IMR-90 (cell line): ENCODE measurements around the gene PSENEN. TPM values are rescaled to one million over a fixed set of nuclear protein-coding genes. Genes with fewer than 3 reads are reported as not detected.

Experiments used
- ATAC-seq: fragments of 200-7000 bp; cut with Tn5 transposase; 2 replicates; pipeline ENCODE4 v1.9.1; 2020; ENCODE audit warnings: low read depth, mild to moderate bottlenecking, moderate library complexity
- BruUV-seq: library from RNA; stranded (reverse); fragments of 400-500 nt; replicated peaks from 2 replicates; lab custom pipeline; 2021; lab: Mats Ljungman, UMichigan
- CTCF ChIA-PET: fragments of 300-600 bp; formaldehyde crosslinking; extraction: SDS; loops from one replicate; lab custom pipeline; 2021; ENCODE audit warnings: antibody characterized with exemption; lab: Yijun Ruan, JAX
- POLR2A ChIA-PET: fragments of 300-600 bp; sonication (Branson Sonifier 250); formaldehyde crosslinking; loops from one replicate; lab custom pipeline; 2022; ENCODE audit warnings: antibody characterized with exemption; ENCODE audit not compliant: unreplicated experiment; lab: Charles Lee
- DNase-seq: peaks from one replicate; pipeline ENCODE4 v3.0.0; 2013
- H2AFZ ChIP-seq: replicated peaks from 2 replicates; pipeline ENCODE3; 2013; ENCODE audit warnings: low read length, mild to moderate bottlenecking; ENCODE audit not compliant: poor library complexity
- H2AK5ac ChIP-seq: 2 replicates; pipeline ENCODE4 v1.6.1; 2013; ENCODE audit warnings: low read depth, low read length, inconsistent platforms
- H2AK9ac ChIP-seq: replicated peaks from 2 replicates; pipeline ENCODE3; 2013; ENCODE audit warnings: mild to moderate bottlenecking, low read depth, low read length, moderate library complexity; ENCODE audit not compliant: poor library complexity
- H2BK120ac ChIP-seq: 2 replicates; pipeline ENCODE4 v1.6.1; 2013; ENCODE audit warnings: low read depth, low read length, inconsistent platforms
- H2BK15ac ChIP-seq: 3 replicates; pipeline ENCODE4 v1.6.1; 2013; ENCODE audit warnings: low read depth, low read length, inconsistent platforms
- H2BK20ac ChIP-seq: 2 replicates; pipeline ENCODE4 v1.6.1; 2013; ENCODE audit warnings: low read depth, mild to moderate bottlenecking, inconsistent platforms, low read length, moderate library complexity
- H2BK5ac ChIP-seq: 2 replicates; pipeline ENCODE4 v1.6.1; 2013; ENCODE audit warnings: mild to moderate bottlenecking, low read depth, low read length, inconsistent platforms; ENCODE audit not compliant: poor library complexity, severe bottlenecking
- H3K14ac ChIP-seq: replicated peaks from 2 replicates; pipeline ENCODE4 v1.6.1; 2013; ENCODE audit warnings: low read depth, low read length, inconsistent platforms
- H3K18ac ChIP-seq: 2 replicates; pipeline ENCODE4 v1.6.1; 2013; ENCODE audit warnings: low read depth, low read length, control low read depth
- H3K23ac ChIP-seq: 2 replicates; pipeline ENCODE4 v1.6.1; 2013; ENCODE audit warnings: low read depth, low read length, inconsistent platforms
- H3K27ac ChIP-seq: 2 replicates; pipeline ENCODE4 v1.5.1; 2013; ENCODE audit warnings: mild to moderate bottlenecking, control low read depth, low read length; ENCODE audit not compliant: insufficient read depth
- H3K27me3 ChIP-seq: 2 replicates; pipeline ENCODE4 v1.6.1; 2013; ENCODE audit warnings: low read length; ENCODE audit not compliant: control insufficient read depth, insufficient read depth
- H3K36me3 ChIP-seq: 2 replicates; pipeline ENCODE4 v1.6.1; 2013; ENCODE audit warnings: low read length, mixed read lengths; ENCODE audit not compliant: control insufficient read depth, insufficient read depth
- H3K4ac ChIP-seq: 2 replicates; pipeline ENCODE4 v1.6.1; 2013; ENCODE audit warnings: low read depth, low read length, inconsistent platforms
- H3K4me1 ChIP-seq: 2 replicates; pipeline ENCODE4 v1.6.1; 2013; ENCODE audit warnings: low read length, mixed read lengths; ENCODE audit not compliant: control insufficient read depth, insufficient read depth
- H3K4me2 ChIP-seq: 2 replicates; pipeline ENCODE4 v1.6.1; 2013; ENCODE audit warnings: low read depth, mild to moderate bottlenecking, control low read depth, low read length, moderate library complexity
- H3K4me3 ChIP-seq: 2 replicates; pipeline ENCODE4 v1.5.1; 2013; ENCODE audit warnings: low read depth, mild to moderate bottlenecking, control low read depth, low read length, moderate library complexity; ENCODE audit not compliant: insufficient read depth
- H3K56ac ChIP-seq: 2 replicates; pipeline ENCODE4 v1.6.1; 2013; ENCODE audit warnings: low read length, inconsistent platforms; ENCODE audit not compliant: insufficient read depth; ENCODE audit errors: extremely low read depth
- H3K79me1 ChIP-seq, 2 experiments: 2 replicates each; pipeline ENCODE4 v1.6.1; 2013; ENCODE audit warnings: low read length in 2 of 2, inconsistent platforms in 1 of 2, low read depth in 1 of 2
- H3K9ac ChIP-seq: 2 replicates; pipeline ENCODE4 v1.6.1; 2013; ENCODE audit warnings: low read depth, low read length, control low read depth
- H3K9me1 ChIP-seq: 2 replicates; pipeline ENCODE4 v1.6.1; 2013; ENCODE audit warnings: low read length, inconsistent platforms; ENCODE audit not compliant: insufficient read depth
- H3K9me3 ChIP-seq: 2 replicates; pipeline ENCODE4 v1.6.1; 2013; ENCODE audit warnings: low read length; ENCODE audit not compliant: control insufficient read depth, insufficient read depth
- H4K20me1 ChIP-seq: 2 replicates; pipeline ENCODE4 v1.6.1; 2013; ENCODE audit warnings: low read length, inconsistent platforms; ENCODE audit not compliant: insufficient read depth
- H4K5ac ChIP-seq: 2 replicates; pipeline ENCODE4 v1.6.1; 2013; ENCODE audit warnings: mild to moderate bottlenecking, low read depth, low read length, control low read depth
- H4K8ac ChIP-seq, 2 experiments: 2 replicates each; pipeline ENCODE4 v1.6.1; 2013; ENCODE audit warnings: low read depth in 2 of 2, low read length in 2 of 2, control low read depth in 1 of 2, inconsistent platforms in 1 of 2
- H4K91ac ChIP-seq: 2 replicates; pipeline ENCODE4 v1.6.1; 2013; ENCODE audit warnings: low read depth, low read length, inconsistent platforms; ENCODE audit not compliant: insufficient read depth
- CEBPB ChIP-seq: IDR thresholded peaks from 2 replicates; pipeline ENCODE4 v1.6.1; 2012; ENCODE audit warnings: low read depth, low read length, improper control_type of control experiment
- CHD1 ChIP-seq: IDR thresholded peaks from 2 replicates; pipeline ENCODE4 v1.6.1; 2012; ENCODE audit warnings: low read depth, low read length, improper control_type of control experiment
- ELK1 ChIP-seq: fragments of 150-350 bp; IDR thresholded peaks from 2 replicates; pipeline ENCODE4 v1.6.1; 2016; ENCODE audit warnings: low read depth, mild to moderate bottlenecking, low read length, moderate library complexity, borderline replicate concordance
- FOS ChIP-seq: fragments of 150-350 bp; IDR thresholded peaks from 2 replicates; pipeline ENCODE4 v1.6.1; 2016; ENCODE audit warnings: low read depth, low read length
- MAFK ChIP-seq: IDR thresholded peaks from 2 replicates; pipeline ENCODE4 v1.6.1; 2012; ENCODE audit warnings: low read depth, low read length, improper control_type of control experiment
- MAZ ChIP-seq: IDR thresholded peaks from 2 replicates; pipeline ENCODE4 v1.6.1; 2012; ENCODE audit warnings: low read depth, mild to moderate bottlenecking, low read length, improper control_type of control experiment, moderate library complexity, borderline replicate concordance
- POLR2A ChIP-seq: IDR thresholded peaks from 2 replicates; pipeline ENCODE4 v1.6.1; 2012; ENCODE audit warnings: mild to moderate bottlenecking, low read depth, low read length
- RCOR1 ChIP-seq: IDR thresholded peaks from 2 replicates; pipeline ENCODE4 v1.6.1; 2012; ENCODE audit warnings: mild to moderate bottlenecking, low read length, improper control_type of control experiment; ENCODE audit not compliant: insufficient replicate concordance
- RFX5 ChIP-seq: IDR thresholded peaks from 2 replicates; pipeline ENCODE4 v1.8.0; 2012; ENCODE audit warnings: low read depth, mild to moderate bottlenecking, low read length, moderate library complexity
- SMC3 ChIP-seq: fragments of 150-350 bp; IDR thresholded peaks from 2 replicates; pipeline ENCODE4 v1.6.1; 2016; ENCODE audit warnings: low read depth, mild to moderate bottlenecking, antibody characterized with exemption, low read length, moderate library complexity
- USF2 ChIP-seq: fragments of 150-350 bp; IDR thresholded peaks from 2 replicates; pipeline ENCODE4 v1.6.1; 2017; ENCODE audit warnings: mild to moderate bottlenecking, antibody characterized with exemption, low read length, low read depth
- WGBS, 2 experiments: methylation state at CpG; one replicate each; pipeline versions ENCODE4 v1.1.5 to v1.1.7; 2013; ENCODE audit warnings: missing lambda C conversion rate in 2 of 2; ENCODE audit not compliant: insufficient read length in 1 of 2; ENCODE audit errors: extremely low coverage in 2 of 2; 5-methylcytosine and 5-hydroxymethylcytosine counted together
- dilution Hi-C: fragments of 300-500 bp; cut with HindIII; formaldehyde crosslinking; loops from one replicate; pipeline ENCODE4 v1.14.3; 2018; ENCODE audit warnings: low sequenced_read_pairs; ENCODE audit not compliant: unreplicated experiment
- in situ Hi-C: fragments of 300-500 bp; cut with MboI; formaldehyde crosslinking; loops from 3 replicates; pipeline ENCODE4 v1.14.3; 2019; ENCODE audit warnings: low sequenced_read_pairs, inconsistent platforms, mixed read lengths
- intact Hi-C: fragments of 100-400 bp; cut with micrococcal nuclease; formaldehyde crosslinking; loops from 2 replicates; pipeline ENCODE4 v1.10.0; 2022
- polyA plus RNA-seq, 3 experiments: library from polyadenylated mRNA; depleted of rRNA; stranded (reverse); fragments of >200 nt; gene quantifications; 2 replicates each; pipeline ENCODE4 v1.2.3, GENCODE V29; 2012; ENCODE audit warnings: low replicate concordance in 1 of 3
- total RNA-seq: library from RNA; depleted of rRNA; stranded (reverse); fragments of >200 nt; gene quantifications from 2 replicates; pipeline ENCODE4 v1.2.3, GENCODE V29; 2012
- TF ChIP-seq, protein P1 (sequence below): conservative IDR thresholded peaks from 2 replicates; pipeline ENCODE4 v1.5.1; 2012; ENCODE audit warnings: mild to moderate bottlenecking, low read depth, low read length, improper control_type of control experiment

PSENEN gene
- total and polyA plus RNA-seq, 2 of the 4 experiments (the other 2 are of a cell fraction) = 9.0 to 47.0 TPM

DNA sequence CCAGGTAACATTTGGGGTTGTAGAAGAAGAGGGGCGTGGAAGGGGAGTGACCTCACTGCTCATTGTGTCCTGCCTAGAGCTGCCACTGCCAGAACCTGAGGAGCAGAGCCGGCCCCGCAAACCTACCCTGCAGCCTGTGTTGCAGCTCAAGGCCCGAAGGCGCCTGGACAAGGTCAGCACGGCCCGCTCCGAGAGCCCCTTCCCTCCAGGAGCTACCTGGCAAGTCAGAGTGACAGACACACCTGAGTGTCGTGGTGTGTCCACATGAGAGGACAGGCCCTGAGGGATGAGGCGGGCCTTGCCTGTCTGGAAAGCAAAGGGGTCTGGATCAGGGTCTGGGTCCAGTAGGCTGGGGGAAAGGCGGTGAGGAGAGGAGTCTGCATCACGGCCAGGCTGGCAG lies 20.9 kb upstream of the PSENEN start:
- H3K4me1 ChIP-seq = no peaks in the 10 kb centered on the region; the same call in 1 of the 2 replicates
- intact Hi-C loops = no loop called here
- ATAC-seq (no peak), DNase-seq (no peak)
- no TSS peak for BruUV-seq
- no peak overlapping the region for H2AK5ac ChIP-seq
- H3K4me3 ChIP-seq = no peak overlapping the region
- in situ Hi-C loops = no loop called here
- H3K56ac ChIP-seq = no peak overlapping the region
- dilution Hi-C loops = no loop called here
- H3K4me2 ChIP-seq = no peak overlapping the region
- no peak overlapping the region for H3K23ac ChIP-seq
- H2BK120ac ChIP-seq = no peak overlapping the region
- TF ChIP-seq, protein P1, sequence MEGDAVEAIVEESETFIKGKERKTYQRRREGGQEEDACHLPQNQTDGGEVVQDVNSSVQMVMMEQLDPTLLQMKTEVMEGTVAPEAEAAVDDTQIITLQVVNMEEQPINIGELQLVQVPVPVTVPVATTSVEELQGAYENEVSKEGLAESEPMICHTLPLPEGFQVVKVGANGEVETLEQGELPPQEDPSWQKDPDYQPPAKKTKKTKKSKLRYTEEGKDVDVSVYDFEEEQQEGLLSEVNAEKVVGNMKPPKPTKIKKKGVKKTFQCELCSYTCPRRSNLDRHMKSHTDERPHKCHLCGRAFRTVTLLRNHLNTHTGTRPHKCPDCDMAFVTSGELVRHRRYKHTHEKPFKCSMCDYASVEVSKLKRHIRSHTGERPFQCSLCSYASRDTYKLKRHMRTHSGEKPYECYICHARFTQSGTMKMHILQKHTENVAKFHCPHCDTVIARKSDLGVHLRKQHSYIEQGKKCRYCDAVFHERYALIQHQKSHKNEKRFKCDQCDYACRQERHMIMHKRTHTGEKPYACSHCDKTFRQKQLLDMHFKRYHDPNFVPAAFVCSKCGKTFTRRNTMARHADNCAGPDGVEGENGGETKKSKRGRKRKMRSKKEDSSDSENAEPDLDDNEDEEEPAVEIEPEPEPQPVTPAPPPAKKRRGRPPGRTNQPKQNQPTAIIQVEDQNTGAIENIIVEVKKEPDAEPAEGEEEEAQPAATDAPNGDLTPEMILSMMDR = no peak
- TF ChIP-seq SMC3 (no peak), MAZ (no peak), FOS (no peak), POLR2A (no peak), CEBPB (no peak), MAFK (no peak), USF2 (no peak), RFX5 (no peak), ELK1 (no peak), CHD1 (no peak), RCOR1 (no peak)
- H3K14ac ChIP-seq = no peak overlapping the region
- no peak overlapping the region for H3K9ac ChIP-seq
- H3K79me1 ChIP-seq = peaks cover 12 to 35% of the 10 kb centered on the region in 2 experiments; a peak in 3 of 4 replicates
- no peak overlapping the region for H4K8ac ChIP-seq
- H4K91ac ChIP-seq = no peak overlapping the region
- H3K9me1 ChIP-seq = no peaks in the 10 kb centered on the region
- H3K27ac ChIP-seq = no peak overlapping the region
- no peak overlapping the region for H4K5ac ChIP-seq
- ChIA-PET POLR2A (no interaction called here), CTCF (no interaction called here)
- peaks cover 17% of the 10 kb centered on the region for H4K20me1 ChIP-seq
- no peak overlapping the region for H2BK5ac ChIP-seq
- no peak overlapping the region for H2BK15ac ChIP-seq
- H2AK9ac ChIP-seq = peak overlapping the region; percentile 65
- H3K36me3 ChIP-seq = peaks cover 84% of the 10 kb centered on the region
- no CpG with 5 or more reads among the region's 12 CpGs for WGBS, 2 experiments
- no peak overlapping the region for H3K4ac ChIP-seq
- H3K18ac ChIP-seq = no peak overlapping the region
- H2AFZ ChIP-seq = no peak overlapping the region
- no peaks in the 10 kb centered on the region for H3K9me3 ChIP-seq
- H3K27me3 ChIP-seq = no peaks in the 10 kb centered on the region
- no peak overlapping the region for H2BK20ac ChIP-seq
